ENCODE results near the gene BZW2.
"Not testable (repeated sequence)": the region's sequence is repeated elsewhere in the genome, so short reads cannot be mapped to it uniquely, and the experiment has no call there.

Gene BZW2

GRCh38 chr7:16652240-16652583, 6.2 kb downstream of the BZW2 start:
- Histone ChIP-seq H3K4me1 (ENCODE audit: insufficient read depth, low read length) (peaks cover 16% of the 10 kb centered on the region), H3K9ac (ENCODE audit: low read depth, low read length) (no peak overlapping the region), H3K36me3 (ENCODE audit: insufficient read depth, low read length) (no peaks in the 10 kb centered on the region), H3K9me3 (ENCODE audit: control insufficient read depth, insufficient read depth, low read length) (no peaks in the 10 kb centered on the region)

- Histone ChIP-seq H3K4me1 (ENCODE audit: insufficient read depth, low read length) (peaks cover 15% of the 10 kb centered on the region), H3K36me3 (ENCODE audit: insufficient read depth, low read length) (no peaks in the 10 kb centered on the region), H3K9me3 (ENCODE audit: control insufficient read depth, insufficient read depth, low read length) (no peaks in the 10 kb centered on the region), H3K9ac (ENCODE audit: low read depth, low read length) (no peak overlapping the region)
Measured at GRCh38 chr7:16652888-16653287, 6.9 kb downstream of the BZW2 start.

GRCh38 chr7:16655394-16655793, 9.4 kb downstream of the BZW2 start:
- Histone ChIP-seq H3K4me1 (ENCODE audit: insufficient read depth, low read length) (peaks cover 13% of the 10 kb centered on the region; the same call in 1 of the 2 replicates), H3K36me3 (ENCODE audit: insufficient read depth, low read length) (no peaks in the 10 kb centered on the region), H3K9ac (ENCODE audit: low read depth, low read length) (no peak overlapping the region), H3K9me3 (ENCODE audit: control insufficient read depth, insufficient read depth, low read length) (no peaks in the 10 kb centered on the region)

- H3K4me1 ChIP-seq (ENCODE audit: insufficient read depth, low read length) = peaks cover 20% of the 10 kb centered on the region
- no peaks in the 10 kb centered on the region for H3K9me3 ChIP-seq (ENCODE audit: control insufficient read depth, insufficient read depth, low read length)
- no peaks in the 10 kb centered on the region for H3K36me3 ChIP-seq (ENCODE audit: insufficient read depth, low read length)
- no peak overlapping the region for H3K9ac ChIP-seq (ENCODE audit: low read depth, low read length)
Measured at GRCh38 chr7:16656141-16656540, 10.2 kb downstream of the BZW2 start.

- no peaks in the 10 kb centered on the region for H3K9me3 ChIP-seq (ENCODE audit: control insufficient read depth, insufficient read depth, low read length)
- H3K36me3 ChIP-seq (ENCODE audit: insufficient read depth, low read length) = no peaks in the 10 kb centered on the region
- peaks cover 25% of the 10 kb centered on the region for H3K4me1 ChIP-seq (ENCODE audit: insufficient read depth, low read length)
- peak overlapping the region; percentile 20; the same call in 1 of the 2 replicates for H3K9ac ChIP-seq (ENCODE audit: low read depth, low read length)
Measured at GRCh38 chr7:16657656-16658279, 11.8 kb downstream of the BZW2 start.

- H3K9me3 ChIP-seq (ENCODE audit: control insufficient read depth, insufficient read depth, low read length); H3K9ac ChIP-seq (ENCODE audit: low read depth, low read length); H3K36me3 ChIP-seq (ENCODE audit: insufficient read depth, low read length): not testable (repeated sequence)
- peaks cover 25% of the 10 kb centered on the region for H3K4me1 ChIP-seq (ENCODE audit: insufficient read depth, low read length)
Measured at GRCh38 chr7:16659854-16660497, 14.0 kb downstream of the BZW2 start.

- Histone ChIP-seq H3K9ac (ENCODE audit: low read depth, low read length) (no peak overlapping the region), H3K4me1 (ENCODE audit: insufficient read depth, low read length) (peaks cover 25% of the 10 kb centered on the region), H3K36me3 (ENCODE audit: insufficient read depth, low read length) (no peaks in the 10 kb centered on the region), H3K9me3 (ENCODE audit: control insufficient read depth, insufficient read depth, low read length) (no peaks in the 10 kb centered on the region)
Measured at GRCh38 chr7:16660702-16661464, 14.9 kb downstream of the BZW2 start.

- Histone ChIP-seq H3K9ac (ENCODE audit: low read depth, low read length) (no peak overlapping the region), H3K4me1 (ENCODE audit: insufficient read depth, low read length) (peaks cover 25% of the 10 kb centered on the region), H3K9me3 (ENCODE audit: control insufficient read depth, insufficient read depth, low read length) (no peaks in the 10 kb centered on the region), H3K36me3 (ENCODE audit: insufficient read depth, low read length) (no peaks in the 10 kb centered on the region)
Measured at GRCh38 chr7:16661924-16662323, 15.9 kb downstream of the BZW2 start.

- H3K4me1 ChIP-seq (ENCODE audit: insufficient read depth, low read length) = peaks cover 20% of the 10 kb centered on the region
- H3K9me3 ChIP-seq (ENCODE audit: control insufficient read depth, insufficient read depth, low read length) = no peaks in the 10 kb centered on the region
- no peaks in the 10 kb centered on the region for H3K36me3 ChIP-seq (ENCODE audit: insufficient read depth, low read length)
- H3K9ac ChIP-seq (ENCODE audit: low read depth, low read length) = no peak overlapping the region
Measured at GRCh38 chr7:16667355-16667754, 21.4 kb downstream of the BZW2 start.

- H3K9me3 ChIP-seq (ENCODE audit: control insufficient read depth, insufficient read depth, low read length) = no peaks in the 10 kb centered on the region
- no peaks in the 10 kb centered on the region for H3K36me3 ChIP-seq (ENCODE audit: insufficient read depth, low read length)
- H3K4me1 ChIP-seq (ENCODE audit: insufficient read depth, low read length) = peaks cover 20% of the 10 kb centered on the region
- H3K9ac ChIP-seq (ENCODE audit: low read depth, low read length) = no peak overlapping the region
Measured at GRCh38 chr7:16668049-16668858, 22.3 kb downstream of the BZW2 start.

- H3K9ac ChIP-seq (ENCODE audit: low read depth, low read length) = no peak overlapping the region
Measured at GRCh38 chr7:16668978-16669377, 23.0 kb downstream of the BZW2 start.

GRCh38 chr7:16669581-16669980, 23.6 kb downstream of the BZW2 start:
- H3K36me3 ChIP-seq (ENCODE audit: insufficient read depth, low read length) = no peaks in the 10 kb centered on the region
- H3K9ac ChIP-seq (ENCODE audit: low read depth, low read length) = no peak overlapping the region
- no peaks in the 10 kb centered on the region for H3K9me3 ChIP-seq (ENCODE audit: control insufficient read depth, insufficient read depth, low read length)
- peaks cover 20% of the 10 kb centered on the region for H3K4me1 ChIP-seq (ENCODE audit: insufficient read depth, low read length)

More at GRCh38 chr7:16668978-16669377, 23.0 kb downstream of the BZW2 start:
- no peaks in the 10 kb centered on the region for H3K36me3 ChIP-seq (ENCODE audit: insufficient read depth, low read length)
- H3K9me3 ChIP-seq (ENCODE audit: control insufficient read depth, insufficient read depth, low read length) = no peaks in the 10 kb centered on the region
- peaks cover 20% of the 10 kb centered on the region for H3K4me1 ChIP-seq (ENCODE audit: insufficient read depth, low read length)

- H3K9ac ChIP-seq (ENCODE audit: low read depth, low read length) = no peak overlapping the region
- H3K4me1 ChIP-seq (ENCODE audit: insufficient read depth, low read length) = peaks cover 20% of the 10 kb centered on the region
- H3K36me3 ChIP-seq (ENCODE audit: insufficient read depth, low read length) = no peaks in the 10 kb centered on the region
- H3K9me3 ChIP-seq (ENCODE audit: control insufficient read depth, insufficient read depth, low read length) = no peaks in the 10 kb centered on the region
Measured at GRCh38 chr7:16670021-16670420, 24.0 kb downstream of the BZW2 start.

- Histone ChIP-seq H3K9ac (ENCODE audit: low read depth, low read length) (no peak overlapping the region), H3K9me3 (ENCODE audit: control insufficient read depth, insufficient read depth, low read length) (no peaks in the 10 kb centered on the region), H3K36me3 (ENCODE audit: insufficient read depth, low read length) (0 out of 2 replicates have a peak, but pooled peaks cover under 1% of the 10 kb centered on the region), H3K4me1 (ENCODE audit: insufficient read depth, low read length) (peaks cover 20% of the 10 kb centered on the region)
Measured at GRCh38 chr7:16670731-16671344, 24.9 kb downstream of the BZW2 start.

All from ES-I3 (cell line).